Activated CD8-positive, alpha-beta memory T cell treated with anti-CD3 and anti-CD28 coated beads, Interleukin-2, amount 50 U/mL, for 4 hours (primary cell): Measurements from ENCODE around the gene MYO6.
A peak's percentile ranks its signal among the peaks of the same experiment; 100 is the strongest.
"Not testable (repeated sequence)": the region's sequence is repeated elsewhere in the genome, so short reads cannot be mapped to it uniquely, and the experiment has no call there.

Experiments used
- DNase-seq: peaks from one replicate; pipeline ENCODE4 v3.0.0-alpha.2; 2020

The MYO6 gene

DNA sequence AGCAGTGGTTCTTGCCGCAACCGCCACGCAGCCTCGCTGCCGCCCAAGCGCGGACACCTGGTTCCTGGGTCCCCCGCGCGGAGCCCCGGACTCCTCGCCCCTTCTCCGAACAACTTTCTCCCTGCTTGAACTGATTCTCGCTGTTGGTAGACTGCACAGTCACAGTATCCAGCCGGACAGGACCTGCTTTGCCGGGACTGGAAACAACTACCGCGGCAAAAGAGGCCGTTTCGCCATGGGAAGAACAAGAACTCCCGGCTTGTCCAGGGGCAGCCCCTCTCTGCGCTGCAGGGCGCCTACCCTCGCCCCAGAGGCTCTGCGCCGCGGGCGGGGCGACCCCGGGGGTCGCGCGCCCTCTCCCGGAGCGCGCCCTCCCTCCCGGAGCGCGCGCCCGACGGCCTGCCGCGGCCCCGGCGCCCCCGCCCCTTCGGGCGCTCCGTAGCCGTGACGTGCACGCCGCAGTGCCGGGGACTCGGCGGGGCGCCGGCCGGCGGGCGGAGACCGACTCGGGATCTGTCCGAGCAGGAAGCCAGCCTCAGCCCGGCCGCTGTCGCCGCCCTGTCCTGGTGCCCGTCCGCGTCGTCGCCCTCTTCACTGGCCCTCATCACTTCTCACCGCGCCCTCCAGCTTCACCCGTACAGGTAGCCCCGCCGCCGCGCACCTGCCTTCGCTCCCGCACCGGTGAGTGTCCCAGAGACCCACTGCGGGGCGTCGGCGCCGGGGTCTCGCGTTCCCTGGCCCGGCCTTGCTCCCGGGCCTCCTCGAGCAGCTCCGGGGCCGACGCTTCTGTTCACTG, at the start of gene MYO6:
TSS of gene MYO6 (plus strand) at position 497 of the 796 bp plus-strand sequence. CDS start 68,309 bp downstream, outside the sequence.
- peak; percentile 45 for DNase-seq

DNA sequence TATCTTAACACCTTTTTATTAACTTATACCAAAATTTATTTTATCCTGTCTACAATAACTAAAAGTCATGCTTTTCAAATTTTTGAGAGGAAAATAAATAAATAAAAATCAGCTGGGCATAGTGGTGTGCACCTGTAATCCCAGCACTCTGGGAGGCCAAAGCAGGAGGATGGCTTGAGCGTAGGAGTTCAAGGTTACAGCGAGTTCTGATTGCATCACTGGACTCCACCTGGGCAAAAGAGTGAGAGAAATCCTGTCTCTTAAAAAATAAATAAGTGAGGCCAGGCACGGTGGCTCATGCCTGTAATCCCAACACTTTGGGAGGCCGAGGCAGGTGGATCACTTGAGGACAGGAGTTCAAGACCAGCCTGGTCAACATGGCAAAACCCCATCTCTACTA, 40.7 kb upstream of the MYO6 start:
- DNase-seq, result not testable (repeated sequence)

- DNase-seq, result no peak
Measured at GRCh38 chr6:75711173-75711572, 37.9 kb upstream of the MYO6 start.

- no peak for DNase-seq
Measured at GRCh38 chr6:75719133-75719532, 29.9 kb upstream of the MYO6 start.

DNA sequence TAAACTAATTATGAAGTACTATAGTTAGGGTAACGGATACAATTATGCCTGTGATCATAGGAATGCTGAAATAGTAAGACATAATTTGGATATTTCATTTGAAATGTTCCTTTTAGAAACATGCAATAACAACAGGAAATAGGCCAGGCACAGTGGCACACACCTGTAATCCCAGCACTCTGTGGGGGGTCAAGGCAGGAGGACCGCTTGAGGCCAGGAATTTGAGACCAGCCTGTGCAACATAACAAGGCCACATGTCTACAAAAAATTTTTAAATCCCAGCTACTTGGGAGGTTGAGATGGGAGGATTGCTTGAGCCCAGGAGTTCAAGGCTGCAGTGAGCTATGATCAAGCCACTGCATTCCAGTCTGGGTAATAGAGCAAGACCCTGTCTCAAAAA, 25.7 kb upstream of the MYO6 start:
- no peak for DNase-seq

- DNase-seq, result no peak
Measured at GRCh38 chr6:75727206-75727605, 21.8 kb upstream of the MYO6 start.

DNA sequence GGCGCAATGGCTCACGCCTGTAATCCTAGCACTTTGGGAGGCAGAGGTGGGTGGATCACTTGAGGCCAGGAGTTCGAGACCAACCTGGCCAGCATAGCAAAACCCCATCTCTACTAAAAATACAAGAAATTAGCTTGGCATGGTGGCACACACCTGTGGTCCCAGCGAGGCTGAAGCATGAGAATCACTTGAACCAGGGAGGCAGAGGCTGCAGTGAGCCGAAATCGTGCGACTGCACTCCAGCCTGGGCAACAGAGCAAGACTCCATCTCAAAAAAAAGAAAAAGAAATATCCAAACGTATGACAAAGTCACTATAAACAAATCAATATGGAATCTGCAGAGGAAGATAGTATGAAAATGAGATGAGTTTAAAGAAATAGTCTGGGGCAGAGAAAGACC, 18.0 kb upstream of the MYO6 start:
- not testable (repeated sequence) for DNase-seq

DNA sequence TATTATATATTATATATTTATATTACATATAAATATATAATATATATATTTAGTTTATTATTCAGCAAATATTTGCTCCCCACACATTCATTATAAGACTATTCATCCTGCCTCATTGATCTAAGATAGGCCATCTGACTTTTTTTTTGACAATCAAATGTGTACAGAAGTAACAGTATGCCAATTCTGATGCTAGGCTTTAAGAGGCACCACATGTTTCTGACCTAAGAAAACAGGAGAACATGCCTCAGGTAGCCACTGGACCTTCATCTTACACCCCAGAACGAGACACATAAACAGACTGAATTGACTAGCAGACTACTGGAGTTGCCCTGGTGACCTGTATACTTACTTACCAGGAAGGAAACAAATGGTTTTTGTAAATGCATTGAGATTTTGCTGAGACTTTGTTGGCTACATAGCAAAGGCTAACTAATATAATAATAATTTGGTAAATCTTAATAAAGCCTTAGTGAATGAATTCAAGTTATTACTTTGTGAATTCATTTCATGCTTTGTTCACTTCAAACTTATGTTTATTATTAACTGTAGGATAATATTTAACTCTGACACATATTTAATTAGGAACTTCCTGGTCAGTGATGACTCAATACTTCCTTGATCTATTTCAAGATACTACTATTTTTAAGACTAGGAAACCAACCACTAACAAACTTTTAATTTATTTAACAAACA, 13.4 kb upstream of the MYO6 start:
- no peak for DNase-seq

GRCh38 chr6:75743971-75744370, 5.1 kb upstream of the MYO6 start:
- no peak for DNase-seq

- DNase-seq, result no peak
Measured at GRCh38 chr6:75745404-75745803, 3.6 kb upstream of the MYO6 start.

DNA sequence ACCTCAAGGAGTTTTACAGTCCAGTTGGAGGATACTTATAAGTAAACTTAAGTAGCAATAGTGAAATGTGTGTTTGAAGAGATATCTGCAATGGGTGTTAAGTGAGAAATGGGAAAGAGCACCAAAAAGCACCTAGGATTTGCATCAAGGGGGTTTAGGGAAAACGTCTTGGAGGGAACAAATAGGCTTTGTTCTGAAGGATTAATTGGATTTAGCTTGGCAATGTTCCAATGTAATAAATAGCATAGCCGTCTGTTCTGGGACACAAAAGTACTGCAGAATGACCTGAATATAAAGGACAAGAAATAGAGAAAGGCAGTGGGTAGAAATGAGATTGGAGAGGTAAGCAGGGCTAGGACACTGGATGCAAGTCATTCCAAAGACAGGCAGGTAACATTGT, 2.8 kb upstream of the MYO6 start:
- no peak for DNase-seq

GRCh38 chr6:75747152-75747992, 1.7 kb upstream of the MYO6 start:
- DNase-seq, result no peak

DNA sequence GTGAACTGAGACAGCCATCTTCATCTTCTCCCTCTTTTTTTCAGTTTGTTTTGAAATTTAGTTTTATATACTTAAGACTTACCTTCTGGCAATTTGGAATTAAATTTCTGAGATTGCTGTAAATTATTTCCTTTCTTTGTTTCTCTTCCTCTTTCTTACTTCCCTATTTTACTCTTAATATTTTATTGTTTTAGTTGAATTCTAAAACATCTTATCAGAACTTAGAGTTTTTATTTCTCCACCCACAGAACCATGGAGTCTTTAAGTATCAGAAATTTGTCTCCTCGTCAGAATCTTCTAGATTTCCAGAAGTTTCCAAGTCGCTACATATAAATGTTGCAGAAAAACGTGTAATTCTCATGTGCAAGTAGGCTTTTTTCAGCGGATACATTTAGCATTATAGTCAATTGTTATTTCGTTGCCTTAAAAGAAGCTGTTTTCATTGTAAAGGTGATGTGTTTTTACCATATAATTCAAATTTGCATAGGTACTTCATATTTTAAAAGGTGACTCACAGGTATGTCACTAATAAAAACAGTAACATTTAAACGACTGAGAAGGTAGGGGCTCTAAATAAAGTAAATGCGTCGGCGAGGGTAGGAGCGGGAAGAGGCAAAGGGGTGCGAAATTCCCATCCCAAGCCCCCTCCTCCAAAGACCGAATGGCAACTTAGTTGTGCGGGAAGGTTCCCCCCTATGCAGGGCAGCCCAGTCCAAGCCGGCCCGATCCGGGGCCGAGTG, 866 bp upstream of the MYO6 start:
- DNase-seq, result no peak

DNA sequence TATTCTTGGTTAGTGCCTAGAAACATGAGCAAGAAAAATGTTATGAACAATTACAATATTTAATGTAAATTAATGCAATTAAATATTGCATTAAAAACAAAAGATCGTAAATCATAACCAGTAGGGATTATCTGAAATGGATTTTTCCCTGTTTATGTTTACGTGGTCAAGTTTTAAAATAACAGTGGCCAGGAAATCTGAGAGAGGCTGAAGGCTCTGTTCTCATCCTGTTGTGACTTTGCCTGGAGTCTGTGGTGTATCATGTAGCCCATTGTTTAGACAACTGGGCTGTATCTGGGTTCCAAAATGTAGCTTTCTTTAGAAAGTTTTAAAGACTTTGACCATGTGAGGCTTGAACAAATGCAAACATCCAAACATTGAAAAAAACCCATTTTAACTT, 2.4 kb downstream of the MYO6 start:
- DNase-seq, result no peak

DNA sequence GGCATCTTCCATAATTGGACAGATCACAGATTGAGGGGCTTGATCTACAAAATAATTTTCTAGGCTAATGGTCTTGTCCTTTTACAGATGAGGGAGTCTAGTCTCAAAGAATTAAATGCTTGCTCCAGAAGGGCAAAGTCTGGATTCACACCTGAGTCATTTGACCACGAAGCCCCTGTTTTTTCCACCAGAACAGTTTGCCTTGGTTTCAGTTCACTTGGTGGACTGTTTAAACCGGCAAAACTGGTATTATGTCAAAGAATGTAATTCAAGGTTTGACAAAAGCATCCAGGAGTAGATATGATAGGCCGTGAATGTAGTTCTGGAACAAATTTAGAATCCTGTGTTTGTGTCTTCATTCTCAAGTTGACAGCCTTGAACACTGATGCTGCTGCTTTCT, 3.3 kb downstream of the MYO6 start:
- DNase-seq, result no peak

- no peak for DNase-seq
Measured at GRCh38 chr6:75755704-75756103, 6.7 kb downstream of the MYO6 start.

DNA sequence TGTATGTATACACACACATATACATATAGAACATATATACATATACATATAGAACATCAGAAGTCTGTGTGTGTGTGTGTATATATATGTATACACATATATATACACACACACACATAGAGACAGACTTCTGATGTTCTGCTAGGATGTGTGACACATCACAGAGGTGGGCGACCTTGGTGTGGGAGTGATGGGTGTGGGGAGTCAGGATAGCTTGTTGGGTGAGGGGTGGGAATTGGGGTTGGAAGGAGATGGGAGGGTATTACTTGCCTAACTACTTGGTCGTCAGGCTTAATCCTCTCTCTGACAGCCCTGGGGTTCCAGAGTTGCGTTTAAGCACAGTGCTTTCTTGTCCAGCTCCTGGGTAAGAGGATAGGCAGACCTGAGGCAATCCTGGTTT, 8.3 kb downstream of the MYO6 start:
- DNase-seq, result no peak

DNA sequence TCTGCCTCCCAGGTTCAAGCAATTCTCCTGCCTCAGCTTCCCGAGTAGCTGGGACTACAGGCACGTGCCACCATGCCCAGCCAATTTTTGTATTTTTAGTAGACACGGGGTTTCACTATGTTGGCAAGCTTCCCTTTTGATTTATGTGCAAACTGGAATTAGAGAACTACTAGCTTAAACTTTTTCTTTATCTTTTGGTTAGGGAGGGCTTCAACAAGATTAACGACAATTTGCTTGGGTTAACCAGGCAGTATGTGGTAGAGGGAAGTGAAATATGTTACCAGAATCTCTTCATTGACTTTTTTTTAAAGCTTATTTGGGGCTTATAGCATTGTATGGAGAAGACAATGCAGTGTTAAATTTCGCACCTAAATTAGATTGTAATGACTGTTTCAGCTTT, 9.0 kb downstream of the MYO6 start:
- DNase-seq, result no peak

- no peak for DNase-seq
Measured at GRCh38 chr6:75759207-75759606, 10.2 kb downstream of the MYO6 start.

DNA sequence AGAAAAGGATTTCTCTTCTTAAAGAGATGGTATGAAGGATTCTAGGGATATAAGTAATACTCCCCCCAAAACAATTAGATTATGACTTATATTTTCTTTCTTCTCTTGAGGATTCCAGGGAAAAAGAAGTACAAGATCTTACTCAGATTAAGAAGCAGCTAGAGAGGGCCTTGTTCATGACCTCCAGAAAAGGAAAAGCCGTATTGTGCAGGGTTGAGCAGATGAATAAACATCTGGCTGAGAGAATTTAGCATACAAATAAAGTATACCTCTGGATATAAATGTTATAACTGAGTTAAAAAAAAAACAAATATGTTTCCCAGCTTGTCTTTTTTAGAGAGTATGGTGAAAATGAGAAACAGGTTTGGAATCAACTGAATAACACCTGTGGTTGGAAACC, 11.3 kb downstream of the MYO6 start:
- DNase-seq, result no peak

GRCh38 chr6:75761489-75761888, 12.4 kb downstream of the MYO6 start:
- no peak for DNase-seq

DNA sequence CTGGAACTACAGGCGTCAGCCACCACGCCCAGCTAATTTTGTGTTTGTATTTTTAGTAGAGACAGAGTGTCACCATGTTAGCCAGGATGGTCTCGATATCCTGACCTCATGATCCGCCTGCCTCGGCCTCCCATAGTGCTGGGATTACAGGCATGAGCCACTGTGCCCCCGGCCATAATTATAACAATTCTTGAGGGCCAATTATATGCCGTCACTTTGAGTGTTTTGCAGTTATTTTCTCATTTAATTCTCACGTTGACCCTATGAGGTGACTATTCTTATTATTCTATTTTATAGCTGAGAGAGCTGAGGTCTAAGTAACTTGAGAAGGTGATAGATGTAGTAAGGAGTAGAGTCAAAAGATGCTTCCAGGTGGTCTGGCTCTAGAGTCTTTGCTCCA, 13.0 kb downstream of the MYO6 start:
- DNase-seq, result no peak

DNA sequence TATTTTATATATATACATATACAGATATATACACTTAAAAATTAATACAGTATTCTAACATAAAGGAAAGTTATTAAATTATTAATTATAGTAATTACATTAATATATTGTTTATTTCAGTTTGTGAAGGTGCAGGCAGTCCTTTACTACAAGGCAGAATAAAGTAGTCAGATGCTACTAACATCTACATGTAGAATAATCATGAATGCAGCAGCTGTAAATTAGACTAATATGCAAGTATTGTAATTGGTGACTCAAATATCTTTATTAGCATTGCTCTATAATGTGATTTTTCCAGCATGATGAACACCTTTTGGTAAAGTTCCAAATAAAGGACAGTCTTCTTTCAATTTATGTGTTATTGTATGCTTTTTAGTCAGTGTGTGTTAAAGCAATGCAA, 17.3 kb downstream of the MYO6 start:
- DNase-seq, result no peak
